ENCODE data around the gene FERMT1. TPM values are rescaled to one million over a fixed set of nuclear protein-coding genes. Genes with fewer than 3 reads are reported as not detected.
A peak's percentile ranks its signal among the peaks of the same experiment; 100 is the strongest.

Gene FERMT1
- total RNA-seq, 1 donor from 2014 or later, result 0.23 TPM

- Mint-ChIP-seq H3K36me3 (ENCODE audit: low read depth) (no peaks in the 10 kb centered on the region), H3K27ac (ENCODE audit: unreplicated experiment) (no peak overlapping the region), H3K9me3 (peaks cover 3% of the 10 kb centered on the region), H3K27me3 (ENCODE audit: low read depth) (peaks cover 26% of the 10 kb centered on the region), H3K4me3 (no peak overlapping the region), H3K4me1 (no peaks in the 10 kb centered on the region)
- peak; percentile 89 for TF ChIP-seq CTCF (conservative IDR thresholded peaks at IDR 0.05)
- peak; percentile 57 for DNase-seq (ENCODE audit: low read depth, low spot score)
These were observed 19.6 kb upstream of the FERMT1 start for GRCh38 chr20:6142348-6142993.

- no peak for DNase-seq (ENCODE audit: low read depth, low spot score)
- Mint-ChIP-seq H3K27me3 (ENCODE audit: low read depth) (peaks cover 39% of the 10 kb centered on the region), H3K36me3 (ENCODE audit: low read depth) (no peaks in the 10 kb centered on the region), H3K27ac (ENCODE audit: unreplicated experiment) (no peak overlapping the region), H3K9me3 (peaks cover 3% of the 10 kb centered on the region), H3K4me3 (no peak overlapping the region), H3K4me1 (no peaks in the 10 kb centered on the region)
- peak; percentile 25 for TF ChIP-seq CTCF (conservative IDR thresholded peaks at IDR 0.05)
These were observed 18.1 kb upstream of the FERMT1 start for GRCh38 chr20:6140947-6141346.

- no peak for TF ChIP-seq CTCF (conservative IDR thresholded peaks at IDR 0.05)
- no peak for DNase-seq (ENCODE audit: low read depth, low spot score)
- Mint-ChIP-seq H3K4me3 (no peak overlapping the region), H3K4me1 (no peaks in the 10 kb centered on the region), H3K27me3 (ENCODE audit: low read depth) (peaks cover 44% of the 10 kb centered on the region), H3K9me3 (no peaks in the 10 kb centered on the region), H3K27ac (ENCODE audit: unreplicated experiment) (no peak overlapping the region), H3K36me3 (ENCODE audit: low read depth) (no peaks in the 10 kb centered on the region)
These were observed 12.5 kb upstream of the FERMT1 start for GRCh38 chr20:6135347-6135746.

DNA sequence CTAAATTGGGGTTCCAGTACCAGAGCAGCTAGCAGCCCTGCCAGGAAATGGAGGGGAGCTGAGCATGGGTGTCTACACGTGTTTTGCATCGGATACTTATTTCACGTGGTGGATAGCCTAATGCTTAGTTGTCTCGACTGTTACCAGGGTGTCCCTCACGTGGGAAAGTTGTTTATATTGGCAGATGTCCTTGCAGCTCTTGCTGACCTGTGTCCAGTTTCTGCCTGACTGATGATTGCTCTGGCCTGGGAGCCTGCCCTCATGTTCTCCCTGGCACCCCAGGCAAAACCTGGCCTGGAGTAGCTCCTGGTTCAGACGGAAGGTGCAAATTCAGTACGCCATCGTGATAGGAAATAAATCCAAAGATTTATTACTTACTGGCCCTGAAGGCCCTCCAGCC is 11.8 kb upstream of the FERMT1 start:
- H3K4me1 Mint-ChIP-seq, result no peaks in the 10 kb centered on the region

DNA sequence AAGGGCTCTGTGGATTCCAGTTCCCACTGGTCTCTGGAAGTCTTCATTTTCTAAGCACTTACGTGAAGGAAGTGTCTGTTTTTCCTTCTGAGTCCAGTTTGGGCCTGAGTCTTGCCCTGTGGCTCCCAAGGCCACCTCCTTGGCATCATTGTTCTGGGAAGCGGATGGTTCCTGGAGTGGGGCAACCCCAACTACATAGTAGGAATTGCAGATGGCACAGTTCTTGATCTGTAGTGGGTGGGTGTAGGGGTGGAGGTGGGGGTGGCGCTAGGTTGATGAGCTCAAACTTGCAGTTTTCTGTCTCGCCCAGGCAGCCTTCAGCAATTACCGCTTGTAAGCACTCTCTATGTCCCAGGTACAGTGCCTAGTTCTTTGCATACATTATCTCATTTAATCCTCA is 7.2 kb upstream of the FERMT1 start:
- no peaks in the 10 kb centered on the region for H3K4me1 Mint-ChIP-seq
- TF ChIP-seq CTCF (conservative IDR thresholded peaks at IDR 0.05), result no peak

More for the DNA sequence above, 11.8 kb upstream of the FERMT1 start:
- Mint-ChIP-seq H3K36me3 (ENCODE audit: low read depth) (no peaks in the 10 kb centered on the region), H3K27me3 (ENCODE audit: low read depth) (peaks cover 42% of the 10 kb centered on the region), H3K4me3 (no peak overlapping the region), H3K9me3 (no peaks in the 10 kb centered on the region), H3K27ac (ENCODE audit: unreplicated experiment) (no peak overlapping the region)
- no peak for TF ChIP-seq CTCF (conservative IDR thresholded peaks at IDR 0.05)
- no peak for DNase-seq (ENCODE audit: low read depth, low spot score)

More for the DNA sequence above, 7.2 kb upstream of the FERMT1 start:
- H3K4me3 Mint-ChIP-seq, result no peak overlapping the region
- no peak for DNase-seq (ENCODE audit: low read depth, low spot score)
- H3K36me3 Mint-ChIP-seq (ENCODE audit: low read depth), result no peaks in the 10 kb centered on the region
- H3K27ac Mint-ChIP-seq (ENCODE audit: unreplicated experiment), result no peak overlapping the region
- no peaks in the 10 kb centered on the region for H3K9me3 Mint-ChIP-seq
- peaks cover 31% of the 10 kb centered on the region for H3K27me3 Mint-ChIP-seq (ENCODE audit: low read depth)
